Suprapubic skin (tissue), 4 donors: ENCODE measurements around the gene PCED1B.

Source experiments
- CTCF ChIP-seq, 2 donors: fragments of 200-600 bp in 1 of 2; fragments of 450-650 bp in 1 of 2; sonication (generic) in 1 of 2; IDR thresholded peaks; one replicate each; pipeline ENCODE4 v1.5.1; 2016 to 2019; ENCODE audit warnings: antibody characterized with exemption in 2 of 2, mild to moderate bottlenecking in 1 of 2, moderate library complexity in 1 of 2
- EP300 ChIP-seq: sonication (generic); formaldehyde crosslinking; IDR thresholded peaks from one replicate; pipeline ENCODE4 v1.6.1; 2017; ENCODE audit warnings: antibody characterized with exemption
- POLR2A ChIP-seq, 2 donors: fragments of 450-650 bp; IDR thresholded peaks; one replicate each; pipeline ENCODE4 v1.6.1; 2017; ENCODE audit warnings: antibody characterized with exemption in 2 of 2, mild to moderate bottlenecking in 2 of 2, moderate library complexity in 2 of 2
- POLR2AphosphoS5 ChIP-seq, 3 donors: sonication (generic); formaldehyde crosslinking; IDR thresholded peaks; one replicate each; pipeline ENCODE4 v1.6.1; 2017; ENCODE audit warnings: antibody characterized with exemption in 3 of 3

- no peak for TF ChIP-seq EP300
- TF ChIP-seq CTCF (IDR thresholded peaks at IDR 0.05) = no peak
- TF ChIP-seq POLR2A (IDR thresholded peaks at IDR 0.05) = no peak
- no peak for TF ChIP-seq POLR2AphosphoS5 (IDR thresholded peaks at IDR 0.05)
Observed at GRCh38 chr12:47224563-47225133, 145.2 kb downstream of the PCED1B start.
